ENCODE measurements around the gene NIPSNAP2.

GRCh38 chr7:55951637-55952351 lies 12.6 kb upstream of the NIPSNAP2 start, which contains the start of gene MRPS17:
- TF ChIP-seq ZKSCAN8 (CRISPR knock-in tag; IDR thresholded peaks at IDR 0.05; ENCODE audit: borderline replicate concordance) (0 out of 2 replicates have a peak, but pooled peaks have one; percentile 17), HHEX (CRISPR knock-in tag; IDR thresholded peaks at IDR 0.05) (no peak), ZNF33B (CRISPR knock-in tag; IDR thresholded peaks at IDR 0.05) (0 out of 2 replicates have a peak, but pooled peaks have one; percentile 50), ZBTB8A (CRISPR knock-in tag; IDR thresholded peaks at IDR 0.05; ENCODE audit: borderline replicate concordance, low read depth) (no peak), FIP1L1 (IDR thresholded peaks at IDR 0.05; ENCODE audit: borderline replicate concordance, insufficient read depth, low read depth, low read length) (no peak), CHD2 (IDR thresholded peaks at IDR 0.05; ENCODE audit: low read depth, low read length) (no peak)
- TF ChIP-seq, protein P1, sequence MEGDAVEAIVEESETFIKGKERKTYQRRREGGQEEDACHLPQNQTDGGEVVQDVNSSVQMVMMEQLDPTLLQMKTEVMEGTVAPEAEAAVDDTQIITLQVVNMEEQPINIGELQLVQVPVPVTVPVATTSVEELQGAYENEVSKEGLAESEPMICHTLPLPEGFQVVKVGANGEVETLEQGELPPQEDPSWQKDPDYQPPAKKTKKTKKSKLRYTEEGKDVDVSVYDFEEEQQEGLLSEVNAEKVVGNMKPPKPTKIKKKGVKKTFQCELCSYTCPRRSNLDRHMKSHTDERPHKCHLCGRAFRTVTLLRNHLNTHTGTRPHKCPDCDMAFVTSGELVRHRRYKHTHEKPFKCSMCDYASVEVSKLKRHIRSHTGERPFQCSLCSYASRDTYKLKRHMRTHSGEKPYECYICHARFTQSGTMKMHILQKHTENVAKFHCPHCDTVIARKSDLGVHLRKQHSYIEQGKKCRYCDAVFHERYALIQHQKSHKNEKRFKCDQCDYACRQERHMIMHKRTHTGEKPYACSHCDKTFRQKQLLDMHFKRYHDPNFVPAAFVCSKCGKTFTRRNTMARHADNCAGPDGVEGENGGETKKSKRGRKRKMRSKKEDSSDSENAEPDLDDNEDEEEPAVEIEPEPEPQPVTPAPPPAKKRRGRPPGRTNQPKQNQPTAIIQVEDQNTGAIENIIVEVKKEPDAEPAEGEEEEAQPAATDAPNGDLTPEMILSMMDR (CRISPR knock-in tag; IDR thresholded peaks at IDR 0.05): peak; percentile 28; the same call in 1 of the 2 replicates
